ENCODE results near the gene GALNT18.

Gene GALNT18

GRCh38 chr11:11433960-11434359, 187.8 kb downstream of the GALNT18 start:
- no peak for ATAC-seq (replicated peaks; ENCODE audit: extremely low read depth, poor library complexity, severe bottlenecking)
- H3K27ac Mint-ChIP-seq (ENCODE audit: low read depth): no peak overlapping the region
- DNase-seq (ENCODE audit: low spot score in 2 of 2): no peak
- H3K36me3 Mint-ChIP-seq (ENCODE audit: insufficient read depth): no peaks in the 10 kb centered on the region
- peaks cover 48% of the 10 kb centered on the region for H3K27me3 Mint-ChIP-seq
- no peaks in the 10 kb centered on the region for H3K9me3 Mint-ChIP-seq
- H3K4me3 Mint-ChIP-seq: no peak overlapping the region
- no peaks in the 10 kb centered on the region for H3K4me1 Mint-ChIP-seq

- Mint-ChIP-seq H3K27me3 (peaks cover 45% of the 10 kb centered on the region), H3K36me3 (ENCODE audit: insufficient read depth) (no peaks in the 10 kb centered on the region)
These were observed 189.0 kb downstream of the GALNT18 start for GRCh38 chr11:11432621-11433319.

GRCh38 chr11:11430431-11430830, 191.4 kb downstream of the GALNT18 start:
- Mint-ChIP-seq H3K27me3 (peaks cover 44% of the 10 kb centered on the region), H3K4me1 (no peaks in the 10 kb centered on the region), H3K36me3 (ENCODE audit: insufficient read depth) (no peaks in the 10 kb centered on the region), H3K27ac (ENCODE audit: low read depth) (no peak overlapping the region), H3K9me3 (no peaks in the 10 kb centered on the region), H3K4me3 (no peak overlapping the region)
- ATAC-seq (replicated peaks; ENCODE audit: extremely low read depth, poor library complexity, severe bottlenecking) (no peak), DNase-seq (ENCODE audit: low spot score in 2 of 2) (no peak)

More at GRCh38 chr11:11432621-11433319, 189.0 kb downstream of the GALNT18 start:
- H3K4me1 Mint-ChIP-seq: no peaks in the 10 kb centered on the region
- no peaks in the 10 kb centered on the region for H3K9me3 Mint-ChIP-seq
- no peak overlapping the region for H3K4me3 Mint-ChIP-seq
- no peak overlapping the region for H3K27ac Mint-ChIP-seq (ENCODE audit: low read depth)
- ATAC-seq (replicated peaks; ENCODE audit: extremely low read depth, poor library complexity, severe bottlenecking) (no peak), DNase-seq (ENCODE audit: low spot score in 2 of 2) (no peak)

GRCh38 chr11:11428714-11429113, 193.1 kb downstream of the GALNT18 start:
- Mint-ChIP-seq H3K9me3 (no peaks in the 10 kb centered on the region), H3K4me1 (no peaks in the 10 kb centered on the region), H3K27me3 (peaks cover 40% of the 10 kb centered on the region), H3K4me3 (no peak overlapping the region), H3K27ac (ENCODE audit: low read depth) (no peak overlapping the region), H3K36me3 (ENCODE audit: insufficient read depth) (no peaks in the 10 kb centered on the region)
- ATAC-seq (replicated peaks; ENCODE audit: extremely low read depth, poor library complexity, severe bottlenecking) (no peak), DNase-seq (ENCODE audit: low spot score in 2 of 2) (no peak)

- Mint-ChIP-seq H3K27ac (ENCODE audit: low read depth) (no peak overlapping the region), H3K4me1 (no peaks in the 10 kb centered on the region), H3K36me3 (ENCODE audit: insufficient read depth) (no peaks in the 10 kb centered on the region), H3K9me3 (no peaks in the 10 kb centered on the region), H3K27me3 (peaks cover 40% of the 10 kb centered on the region), H3K4me3 (no peak overlapping the region)
- ATAC-seq (replicated peaks; ENCODE audit: extremely low read depth, poor library complexity, severe bottlenecking): no peak
- DNase-seq (ENCODE audit: low spot score in 2 of 2): no peak
These were observed 194.3 kb downstream of the GALNT18 start for GRCh38 chr11:11427542-11427941.

- H3K36me3 Mint-ChIP-seq (ENCODE audit: insufficient read depth): no peaks in the 10 kb centered on the region
- H3K27ac Mint-ChIP-seq (ENCODE audit: low read depth): no peak overlapping the region
- peaks cover 40% of the 10 kb centered on the region for H3K27me3 Mint-ChIP-seq
- H3K4me1 Mint-ChIP-seq: no peaks in the 10 kb centered on the region
- H3K9me3 Mint-ChIP-seq: no peaks in the 10 kb centered on the region
- no peak overlapping the region for H3K4me3 Mint-ChIP-seq
- DNase-seq (ENCODE audit: low spot score in 2 of 2) (no peak), ATAC-seq (replicated peaks; ENCODE audit: extremely low read depth, poor library complexity, severe bottlenecking) (no peak)
These were observed 194.7 kb downstream of the GALNT18 start for GRCh38 chr11:11427140-11427539.

GRCh38 chr11:11426226-11426952, 195.4 kb downstream of the GALNT18 start:
- H3K4me1 Mint-ChIP-seq: no peaks in the 10 kb centered on the region
- no peaks in the 10 kb centered on the region for H3K36me3 Mint-ChIP-seq (ENCODE audit: insufficient read depth)
- no peak for ATAC-seq (replicated peaks; ENCODE audit: extremely low read depth, poor library complexity, severe bottlenecking)
- H3K27ac Mint-ChIP-seq (ENCODE audit: low read depth): no peak overlapping the region
- DNase-seq (ENCODE audit: low spot score in 2 of 2): no peak
- no peaks in the 10 kb centered on the region for H3K9me3 Mint-ChIP-seq
- H3K4me3 Mint-ChIP-seq: no peak overlapping the region
- peaks cover 40% of the 10 kb centered on the region for H3K27me3 Mint-ChIP-seq

GRCh38 chr11:11425806-11426205, 196.0 kb downstream of the GALNT18 start:
- Mint-ChIP-seq H3K4me3 (no peak overlapping the region), H3K4me1 (no peaks in the 10 kb centered on the region), H3K27ac (ENCODE audit: low read depth) (no peak overlapping the region), H3K9me3 (no peaks in the 10 kb centered on the region), H3K36me3 (ENCODE audit: insufficient read depth) (no peaks in the 10 kb centered on the region), H3K27me3 (peaks cover 40% of the 10 kb centered on the region)
- DNase-seq (ENCODE audit: low spot score in 2 of 2) (no peak), ATAC-seq (replicated peaks; ENCODE audit: extremely low read depth, poor library complexity, severe bottlenecking) (no peak)

- H3K4me3 Mint-ChIP-seq: no peak overlapping the region
- ATAC-seq (replicated peaks; ENCODE audit: extremely low read depth, poor library complexity, severe bottlenecking): no peak
- DNase-seq (ENCODE audit: low spot score in 2 of 2): no peak
- no peaks in the 10 kb centered on the region for H3K36me3 Mint-ChIP-seq (ENCODE audit: insufficient read depth)
- no peaks in the 10 kb centered on the region for H3K4me1 Mint-ChIP-seq
- H3K27me3 Mint-ChIP-seq: peaks cover 40% of the 10 kb centered on the region
- H3K9me3 Mint-ChIP-seq: no peaks in the 10 kb centered on the region
- no peak overlapping the region for H3K27ac Mint-ChIP-seq (ENCODE audit: low read depth)
These were observed 197.1 kb downstream of the GALNT18 start for GRCh38 chr11:11424688-11425087.

GRCh38 chr11:11422411-11423128, 199.2 kb downstream of the GALNT18 start:
- H3K27me3 Mint-ChIP-seq: peaks cover 25% of the 10 kb centered on the region
- H3K9me3 Mint-ChIP-seq: no peaks in the 10 kb centered on the region
- no peak for DNase-seq (ENCODE audit: low spot score in 2 of 2)
- no peaks in the 10 kb centered on the region for H3K36me3 Mint-ChIP-seq (ENCODE audit: insufficient read depth)
- ATAC-seq (replicated peaks; ENCODE audit: extremely low read depth, poor library complexity, severe bottlenecking): no peak
- no peak overlapping the region for H3K4me3 Mint-ChIP-seq
- H3K27ac Mint-ChIP-seq (ENCODE audit: low read depth): no peak overlapping the region
- H3K4me1 Mint-ChIP-seq: no peaks in the 10 kb centered on the region

- Mint-ChIP-seq H3K36me3 (ENCODE audit: insufficient read depth) (no peaks in the 10 kb centered on the region), H3K9me3 (no peaks in the 10 kb centered on the region), H3K27me3 (peaks cover 26% of the 10 kb centered on the region), H3K4me1 (no peaks in the 10 kb centered on the region), H3K4me3 (no peak overlapping the region), H3K27ac (ENCODE audit: low read depth) (no peak overlapping the region)
- DNase-seq (ENCODE audit: low spot score in 2 of 2): no peak
- ATAC-seq (replicated peaks; ENCODE audit: extremely low read depth, poor library complexity, severe bottlenecking): no peak
These were observed 200.3 kb downstream of the GALNT18 start for GRCh38 chr11:11421509-11421908.

GRCh38 chr11:11420899-11421285, 200.9 kb downstream of the GALNT18 start:
- no peak for DNase-seq (ENCODE audit: low spot score in 2 of 2)
- ATAC-seq (replicated peaks; ENCODE audit: extremely low read depth, poor library complexity, severe bottlenecking): no peak
- peaks cover 26% of the 10 kb centered on the region for H3K27me3 Mint-ChIP-seq
- H3K36me3 Mint-ChIP-seq (ENCODE audit: insufficient read depth): no peaks in the 10 kb centered on the region
- no peaks in the 10 kb centered on the region for H3K4me1 Mint-ChIP-seq
- no peak overlapping the region for H3K27ac Mint-ChIP-seq (ENCODE audit: low read depth)
- H3K4me3 Mint-ChIP-seq: no peak overlapping the region
- H3K9me3 Mint-ChIP-seq: no peaks in the 10 kb centered on the region

All from central memory CD8-positive, alpha-beta T cell (primary cell).